K562 (cell line): Measurements from ENCODE around the gene MAD1L1. TPM values are rescaled to one million over a fixed set of nuclear protein-coding genes. Genes with fewer than 3 reads are reported as not detected.

Experiments used
- ATAC-seq: fragments of 200-7000 bp; cut with Tn5 transposase; 3 replicates; pipeline ENCODE4 v1.9.1; 2020; ENCODE audit warnings: moderate library complexity
- BruUV-seq: library from RNA; stranded (reverse); fragments of 400-500 nt; replicated peaks from 2 replicates; lab custom pipeline; 2021; lab: Mats Ljungman, UMichigan
- CTCF ChIA-PET: fragments of 300-600 bp; formaldehyde crosslinking; extraction: SDS; loops from one replicate; lab custom pipeline; 2021; ENCODE audit warnings: low intra/inter-chr PET ratio; lab: Yijun Ruan, JAX
- POLR2A ChIA-PET: fragments of 300-600, 350-650 bp; sonication (Branson Sonifier 250); formaldehyde crosslinking; extraction: SDS; loops from one replicate; lab custom pipeline; 2021; ENCODE audit warnings: antibody characterized with exemption, inconsistent platforms; lab: Yijun Ruan, JAX
- DNase-seq, 4 experiments: peaks; one replicate each; pipeline versions ENCODE4 v3.0.0 to v3.0.0-alpha.2; 2011 to 2018; ENCODE audit warnings: low spot score in 3 of 4, mixed read lengths in 3 of 4; ENCODE audit errors: extremely low read depth in 1 of 4
- FAIRE-seq: peaks from 2 replicates; lab custom pipeline; 2011; peaks lifted over from hg19 to GRCh38; lab: Jason Lieb, UNC
- H2AFZ ChIP-seq: 2 replicates; pipeline ENCODE4 v1.6.0; 2011; ENCODE audit warnings: low read depth, low read length, control low read depth, inconsistent platforms
- H3K27ac ChIP-seq: fragments of 200-600 bp; 3 replicates; pipeline ENCODE4 v1.8.0; 2011; ENCODE audit warnings: low read depth, mild to moderate bottlenecking, control low read depth, inconsistent platforms, low read length, moderate library complexity, mixed read lengths; ENCODE audit errors: extremely low read depth
- H3K27me3 ChIP-seq, 2 experiments: fragments of 300-600 bp in 1 of 2; 2 replicates in 1 of 2; 3 replicates in 1 of 2; pipeline versions ENCODE4 v1.6.0 to v1.8.0; 2011; ENCODE audit warnings: inconsistent platforms in 2 of 2, low read length in 2 of 2, mild to moderate bottlenecking in 1 of 2, mixed read lengths in 1 of 2, moderate library complexity in 1 of 2; ENCODE audit not compliant: control insufficient read depth in 2 of 2, insufficient read depth in 2 of 2
- H3K36me3 ChIP-seq: fragments of 300-600 bp; 3 replicates; pipeline ENCODE4 v1.8.0; 2011; ENCODE audit warnings: mild to moderate bottlenecking, low read length, inconsistent platforms; ENCODE audit not compliant: control insufficient read depth, insufficient read depth
- H3K4me1 ChIP-seq, 2 experiments: fragments of 200-600 bp in 1 of 2; replicated peaks in 1 of 2; 2 replicates in 1 of 2; 3 replicates in 1 of 2; pipeline versions ENCODE4 v1.5.1 to v1.8.0; 2011; ENCODE audit warnings: inconsistent platforms in 2 of 2, low read length in 2 of 2, mild to moderate bottlenecking in 1 of 2, mixed read lengths in 1 of 2, moderate library complexity in 1 of 2; ENCODE audit not compliant: control insufficient read depth in 2 of 2, insufficient read depth in 2 of 2
- H3K4me2 ChIP-seq: 2 replicates; pipeline ENCODE4 v1.6.1; 2011; ENCODE audit warnings: low read length, control low read depth, inconsistent platforms, mixed read lengths; ENCODE audit not compliant: insufficient read depth
- H3K4me3 ChIP-seq: fragments of 200-600 bp; sonication (generic), shearing (Covaris generic); 2 replicates; pipeline ENCODE4 v1.5.1; 2016; ENCODE audit warnings: control low read depth, inconsistent platforms
- H3K79me2 ChIP-seq: fragments of 200-600 bp; 3 replicates; pipeline ENCODE4 v1.8.0; 2011; ENCODE audit warnings: low read length, inconsistent platforms; ENCODE audit not compliant: control insufficient read depth, insufficient read depth
- H3K9ac ChIP-seq, 2 experiments: 2 replicates each; pipeline versions ENCODE4 v1.6.0 to v1.6.1; 2011; ENCODE audit warnings: low read depth in 2 of 2, low read length in 2 of 2, control low read depth in 1 of 2, inconsistent platforms in 1 of 2, mild to moderate bottlenecking in 1 of 2, mixed read lengths in 1 of 2; ENCODE audit not compliant: insufficient read depth in 1 of 2
- H3K9me1 ChIP-seq: one replicate; pipeline ENCODE4 v1.6.0; 2011; ENCODE audit warnings: inconsistent platforms, mild to moderate bottlenecking, low read length, moderate library complexity; ENCODE audit not compliant: control insufficient read depth, insufficient read depth
- H3K9me3 ChIP-seq: replicated peaks from 2 replicates; pipeline ENCODE4 v1.5.1; 2011; ENCODE audit warnings: low read depth, low read length, inconsistent platforms; ENCODE audit not compliant: control insufficient read depth, insufficient read depth
- H4K20me1 ChIP-seq: replicated peaks from 2 replicates; pipeline ENCODE4 v1.6.1; 2011; ENCODE audit warnings: low read length, inconsistent platforms, mixed read lengths; ENCODE audit not compliant: control insufficient read depth, insufficient read depth
- MEIS2 ChIP-seq: fragments of 450-650 bp; IDR thresholded peaks from 2 replicates; pipeline ENCODE4 v1.6.1; 2014; ENCODE audit warnings: mild to moderate bottlenecking; ENCODE audit not compliant: partially characterized antibody
- MTA3 ChIP-seq: fragments of 450-650 bp; formaldehyde crosslinking; IDR thresholded peaks from 2 replicates; pipeline ENCODE4 v1.6.1; 2017; ENCODE audit warnings: mild to moderate bottlenecking, borderline replicate concordance
- NCOA4 ChIP-seq: fragments of 450-650 bp; IDR thresholded peaks from 2 replicates; pipeline ENCODE4 v1.6.1; 2018; ENCODE audit warnings: mild to moderate bottlenecking; ENCODE audit not compliant: partially characterized antibody
- ZNF124 ChIP-seq: sonication (generic); formaldehyde crosslinking; IDR thresholded peaks from 2 replicates; pipeline ENCODE4 v1.8.1; 2022; ENCODE audit warnings: missing genetic modification reagents
- ZNF274 ChIP-seq: IDR thresholded peaks from 2 replicates; pipeline ENCODE4 v1.6.1; 2011; ENCODE audit warnings: low read depth, mild to moderate bottlenecking, low read length, moderate library complexity, borderline replicate concordance
- WGBS: fragments of 100-300 bp; shearing (Covaris generic); methylation state at CpG from one replicate; pipeline ENCODE4 v1.1.6; 2016; ENCODE audit warnings: low coverage, mixed read lengths; ENCODE audit not compliant: insufficient coverage; ENCODE audit errors: missing lambda C conversion rate; 5-methylcytosine and 5-hydroxymethylcytosine counted together
- in situ Hi-C: fragments of 300-500 bp; cut with MboI; formaldehyde crosslinking; loops from 4 replicates; pipeline ENCODE4 v1.15.0; 2018; ENCODE audit warnings: inconsistent platforms, mixed read lengths
- intact Hi-C: fragments of 100-400 bp; cut with micrococcal nuclease; formaldehyde crosslinking; loops from 2 replicates; pipeline ENCODE4 v1.14.2; 2022
- polyA plus RNA-seq, 8 experiments: library from polyadenylated mRNA; depleted of rRNA in 4 of 8; stranded (reverse) in 5 of 8; unstranded in 3 of 8; fragments of >200 nt; fragmentation: Nextera tagmentation in 2 of 8; fragmentation: Illumina TruSeq in 1 of 8; extraction: Ambion mirVana in 2 of 8; extraction: Trizol in 1 of 8; gene quantifications; 2 replicates each; pipeline versions ENCODE4 v1.2.1 to v1.2.3, GENCODE V29; 2011 to 2014; ENCODE audit warnings: inconsistent platforms in 1 of 8, missing spikeins in 1 of 8
- total RNA-seq, 7 experiments: library from RNA; depleted of rRNA in 6 of 7; stranded (reverse); fragments of >200 nt in 6 of 7; fragmentation: Illumina TruSeq in 2 of 7; extraction: Trizol in 2 of 7; gene quantifications; 2 replicates each; pipeline versions ENCODE4 v1.2.1 to v1.2.3, GENCODE V29; 2011 to 2021; ENCODE audit warnings: low replicate concordance in 1 of 7

MAD1L1 gene
- total and polyA plus RNA-seq, 9 of the 15 experiments (the other 6 are each of a cell fraction or from before 2014, with no cell fraction given) = 1.7 to 89.7 (median 18.0) TPM

DNA sequence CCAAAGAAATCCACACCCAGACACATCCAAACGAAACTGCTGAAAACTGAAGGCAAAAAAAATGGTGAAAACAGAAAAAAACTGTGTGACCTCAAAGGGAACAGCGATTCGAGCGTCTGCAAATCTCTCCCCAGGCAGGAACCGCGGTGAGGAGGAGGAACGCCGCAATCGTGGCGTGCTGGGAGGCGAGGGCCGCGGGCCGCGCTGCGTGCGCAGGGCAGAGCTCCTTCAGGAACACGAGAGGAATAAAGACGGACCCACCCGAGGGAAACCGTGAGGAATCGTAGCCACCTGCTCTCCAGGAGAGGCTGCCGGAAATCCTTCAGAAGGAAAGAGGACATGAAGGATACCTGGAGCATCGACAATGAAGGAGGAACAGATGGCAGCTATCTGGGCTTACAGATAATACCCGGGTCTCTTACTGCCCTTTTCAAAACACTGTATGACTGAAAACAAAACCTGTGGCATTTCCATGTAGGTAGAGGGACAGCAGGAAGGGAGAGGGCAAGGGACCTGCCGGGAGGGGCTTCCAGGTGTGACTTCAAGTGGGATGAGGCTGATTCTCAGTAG is 266.0 kb downstream of the MAD1L1 start:
- POLR2A ChIA-PET = no interaction called here
- Histone ChIP-seq H3K9me1 (no peaks in the 10 kb centered on the region), H3K9me3 (no peaks in the 10 kb centered on the region; the same call in 1 of the 2 replicates), H3K4me2 (no peak overlapping the region), H3K36me3 (peaks cover 8% of the 10 kb centered on the region; the same call in 2 of the 3 replicates), H3K27me3 (no peaks in the 10 kb centered on the region), H2AFZ (no peak overlapping the region), H3K79me2 (no peaks in the 10 kb centered on the region), H3K9ac (peak overlapping the region in 1 of 2 experiments; percentile 49; a peak in 1 of 4 replicates), H3K4me1 (peaks cover 0 to 14% of the 10 kb centered on the region in 2 experiments; a peak in 1 of 5 replicates), H3K27ac (no peak overlapping the region), H4K20me1 (no peaks in the 10 kb centered on the region), H3K4me3 (no peak overlapping the region)
- intact Hi-C loops (no loop called here), in situ Hi-C loops (no loop called here)
- ATAC-seq = no peak
- 81% methylated on average over 16 of the region's 26 CpGs for WGBS
- DNase-seq = no peak
- BruUV-seq = no TSS peak
- FAIRE-seq = no peak
- no peak for TF ChIP-seq ZNF124 (CRISPR knock-in tag)
- TF ChIP-seq ZNF274 = no peak
- no peak for TF ChIP-seq MTA3
- no peak for TF ChIP-seq NCOA4
- TF ChIP-seq MEIS2 = no peak
- CTCF ChIA-PET = no interaction called here
